Upper lobe of left lung (tissue), 6 donors: ENCODE measurements around the gene SUPV3L1. TPM values are rescaled to one million over a fixed set of nuclear protein-coding genes. Genes with fewer than 3 reads are reported as not detected.

Source experiments
- ATAC-seq, 2 donors: fragments of 200-7000 bp; cut with Tn5 transposase; one replicate each; pipeline ENCODE4 v1.9.1; 2022; ENCODE audit warnings: mild to moderate bottlenecking in 2 of 2, moderate library complexity in 2 of 2; ENCODE audit not compliant: low FRiP score in 2 of 2
- DNase-seq, 2 donors: peaks; one replicate each; pipeline ENCODE4 v3.0.0-alpha.2; 2019 to 2020
- H3K27ac ChIP-seq, 4 donors: fragments of 200-600 bp; sonication (generic); one replicate each; pipeline ENCODE4 v1.5.1; 2016 to 2019
- H3K27me3 ChIP-seq, 4 donors: fragments of 200-600 bp; sonication (generic); one replicate each; pipeline ENCODE4 v1.5.1; 2017 to 2019
- H3K36me3 ChIP-seq, 4 donors: fragments of 200-600 bp; sonication (generic); one replicate each; pipeline ENCODE4 v1.5.1; 2016 to 2019
- H3K4me1 ChIP-seq, 4 donors: fragments of 200-600 bp; sonication (generic); one replicate each; pipeline ENCODE4 v1.5.1; 2018 to 2019
- H3K4me3 ChIP-seq, 4 donors: fragments of 200-600 bp; sonication (generic); one replicate each; pipeline ENCODE4 v1.5.1; 2017 to 2019; ENCODE audit warnings: mild to moderate bottlenecking in 2 of 4, moderate library complexity in 1 of 4
- H3K9me3 ChIP-seq, 4 donors: fragments of 200-600 bp; sonication (generic); one replicate each; pipeline ENCODE4 v1.5.1; 2018 to 2019
- EP300 ChIP-seq, 4 donors: sonication (generic); formaldehyde crosslinking; IDR thresholded peaks; one replicate each; pipeline ENCODE4 v1.5.1; 2017; ENCODE audit warnings: antibody characterized with exemption in 4 of 4, control low read depth in 2 of 4
- POLR2A ChIP-seq, 4 donors: fragments of 450-650 bp; IDR thresholded peaks; one replicate each; pipeline ENCODE4 v1.5.1; 2016 to 2017; ENCODE audit warnings: antibody characterized with exemption in 4 of 4, mild to moderate bottlenecking in 2 of 4
- POLR2AphosphoS5 ChIP-seq, 2 donors: sonication (generic); formaldehyde crosslinking; IDR thresholded peaks; one replicate each; pipeline ENCODE4 v1.5.1; 2017; ENCODE audit warnings: antibody characterized with exemption in 2 of 2
- WGBS, 2 donors: methylation state at CpG; one replicate each; pipeline ENCODE4 v1.1.5; 2017 to 2018; 5-methylcytosine and 5-hydroxymethylcytosine counted together
- total RNA-seq, 6 donors: library from RNA; depleted of rRNA in 4 of 6; stranded (reverse); fragments of >200 nt in 4 of 6; gene quantifications; one replicate each; pipeline versions ENCODE4 v1.1.0 to v1.2.1, GENCODE V29; 2016 to 2021
- TF ChIP-seq, protein P1 (sequence below), 6 experiments: fragments of 450-650 bp in 4 of 6; fragments of 200-600 bp in 2 of 6; sonication (generic) in 2 of 6; IDR thresholded peaks; one replicate each; pipeline ENCODE4 v1.5.1; 2016 to 2019; ENCODE audit warnings: antibody characterized with exemption in 6 of 6
- donor health status: DM: no; HTN: no; CAD: no; lungs with moderate emphysema.
- donor health status: DM: no; HTN: yes; CAD: no; lungs with severe emphysema.

Gene SUPV3L1
- total RNA-seq, 6 donors from 2014 or later, result 17.0 to 47.1 (median 21.5) TPM

DNA sequence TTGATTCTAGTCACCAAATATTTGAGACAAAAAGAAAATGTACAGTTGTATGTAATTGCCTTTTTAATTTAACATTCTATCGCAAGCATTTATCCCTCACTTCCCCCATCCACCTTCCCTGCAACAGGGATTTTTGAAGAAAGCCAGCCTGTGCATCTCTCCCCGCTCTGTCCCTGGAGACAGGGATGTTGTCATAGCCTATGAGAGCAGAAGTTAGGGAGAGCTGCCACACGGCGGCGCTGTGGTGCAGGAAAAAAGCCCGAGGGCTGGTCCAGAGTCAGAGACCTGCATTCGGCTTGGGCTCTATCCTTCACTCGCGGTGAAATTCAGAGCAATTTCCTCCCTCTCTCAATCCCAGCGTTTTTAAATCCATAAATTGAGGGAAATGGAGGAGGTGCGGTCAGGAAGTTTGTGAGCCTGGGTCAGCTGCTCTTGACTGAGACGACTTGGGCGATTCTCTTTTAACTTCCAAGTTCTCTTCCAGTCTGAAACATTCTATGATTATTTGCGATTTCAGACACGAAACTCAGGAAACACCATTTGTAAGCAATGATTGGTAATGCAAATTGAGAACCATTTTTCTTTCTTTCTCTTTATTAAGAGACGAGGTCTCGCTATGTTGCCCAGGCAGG is 57.6 kb downstream of the SUPV3L1 start:
- H3K36me3 ChIP-seq, result no peaks in the 10 kb centered on the region
- no peaks in the 10 kb centered on the region for H3K9me3 ChIP-seq
- H3K27me3 ChIP-seq, result no peaks in the 10 kb centered on the region
- no peak overlapping the region for H3K27ac ChIP-seq
- TF ChIP-seq POLR2A (IDR thresholded peaks at IDR 0.05), result no peak
- TF ChIP-seq, protein P1, sequence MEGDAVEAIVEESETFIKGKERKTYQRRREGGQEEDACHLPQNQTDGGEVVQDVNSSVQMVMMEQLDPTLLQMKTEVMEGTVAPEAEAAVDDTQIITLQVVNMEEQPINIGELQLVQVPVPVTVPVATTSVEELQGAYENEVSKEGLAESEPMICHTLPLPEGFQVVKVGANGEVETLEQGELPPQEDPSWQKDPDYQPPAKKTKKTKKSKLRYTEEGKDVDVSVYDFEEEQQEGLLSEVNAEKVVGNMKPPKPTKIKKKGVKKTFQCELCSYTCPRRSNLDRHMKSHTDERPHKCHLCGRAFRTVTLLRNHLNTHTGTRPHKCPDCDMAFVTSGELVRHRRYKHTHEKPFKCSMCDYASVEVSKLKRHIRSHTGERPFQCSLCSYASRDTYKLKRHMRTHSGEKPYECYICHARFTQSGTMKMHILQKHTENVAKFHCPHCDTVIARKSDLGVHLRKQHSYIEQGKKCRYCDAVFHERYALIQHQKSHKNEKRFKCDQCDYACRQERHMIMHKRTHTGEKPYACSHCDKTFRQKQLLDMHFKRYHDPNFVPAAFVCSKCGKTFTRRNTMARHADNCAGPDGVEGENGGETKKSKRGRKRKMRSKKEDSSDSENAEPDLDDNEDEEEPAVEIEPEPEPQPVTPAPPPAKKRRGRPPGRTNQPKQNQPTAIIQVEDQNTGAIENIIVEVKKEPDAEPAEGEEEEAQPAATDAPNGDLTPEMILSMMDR (IDR thresholded peaks at IDR 0.05), result peak; percentile 83 to 95 (median 89)
- peak; percentile 92 to 97 for ATAC-seq
- peaks cover 0 to 12% (median 5%) of the 10 kb centered on the region in 4 donors for H3K4me1 ChIP-seq
- DNase-seq, result peak; percentile 84 to 93
- H3K4me3 ChIP-seq, result no peak overlapping the region
- WGBS, 2 donors, result 23 to 25% methylated on average over 17 of the region's 17 CpGs

DNA sequence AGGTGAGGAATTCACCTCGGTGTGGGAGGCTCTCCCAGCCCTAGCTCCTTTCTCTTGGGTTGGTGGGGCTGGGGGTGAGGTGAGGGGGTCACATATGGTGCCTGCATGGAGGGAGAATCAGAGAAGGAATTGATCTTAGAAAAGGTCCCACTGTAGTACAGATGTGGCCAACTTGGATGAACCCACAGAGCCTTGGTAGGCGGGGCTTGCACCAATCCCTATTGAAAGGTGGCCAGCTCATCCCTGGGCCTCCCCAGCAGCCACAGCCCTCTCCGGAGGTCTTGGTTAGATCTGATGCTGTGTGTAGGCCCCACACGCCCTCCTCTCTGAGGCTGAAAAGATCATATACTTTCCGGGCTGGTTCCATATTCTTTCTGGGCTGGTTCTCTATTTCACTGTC is 59.1 kb downstream of the SUPV3L1 start:
- 65 to 93% methylated on average over 4 to 5 of the region's 5 CpGs for WGBS, 2 donors
- H3K27ac ChIP-seq, result no peak overlapping the region

DNA sequence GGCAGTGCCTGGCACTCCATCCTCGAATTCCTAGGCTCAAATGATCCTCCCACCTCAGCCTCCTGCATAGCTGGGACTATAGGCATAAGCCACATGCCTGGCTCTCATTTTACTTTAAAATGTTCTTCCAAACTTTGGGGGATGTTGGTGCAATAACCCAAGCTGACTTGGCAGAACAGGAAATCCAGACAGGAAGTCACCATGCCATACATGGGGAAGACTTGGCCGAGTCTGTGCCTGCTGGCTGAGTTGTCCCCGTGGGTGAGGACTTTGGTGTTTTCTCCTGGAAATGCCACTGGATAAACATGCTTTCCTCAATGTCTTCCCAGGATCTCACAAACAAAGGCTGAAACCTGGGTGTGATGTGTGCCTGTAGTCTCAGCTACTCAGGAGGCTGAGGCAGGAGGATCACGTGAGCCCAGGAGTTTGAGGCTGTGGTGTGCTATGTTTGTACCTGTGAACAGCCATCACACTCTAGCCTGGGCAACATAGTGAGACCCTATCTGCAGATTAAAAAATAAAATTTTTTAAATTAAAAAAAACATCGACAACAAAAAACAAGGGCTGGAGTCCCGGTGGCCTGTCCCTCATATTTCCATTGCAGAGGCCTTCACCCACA is 59.9 kb downstream of the SUPV3L1 start:
- peaks cover 0 to 12% (median 5%) of the 10 kb centered on the region in 4 donors for H3K4me1 ChIP-seq
- H3K27me3 ChIP-seq, result no peaks in the 10 kb centered on the region
- no peaks in the 10 kb centered on the region for H3K9me3 ChIP-seq
- DNase-seq (no peak), ATAC-seq (peak in 1 of 2 donors; percentile 28)
- TF ChIP-seq EP300 (IDR thresholded peaks at IDR 0.05), result no peak
- TF ChIP-seq POLR2AphosphoS5 (IDR thresholded peaks at IDR 0.05), result no peak
- no peak for TF ChIP-seq POLR2A (IDR thresholded peaks at IDR 0.05)
- TF ChIP-seq, protein P1 (IDR thresholded peaks at IDR 0.05), result no peak
- no peak overlapping the region for H3K4me3 ChIP-seq
- WGBS, 2 donors, result 61 to 70% methylated on average over 6 of the region's 6 CpGs
- peak overlapping the region in 1 of 4 donors; percentile 32 for H3K27ac ChIP-seq
- H3K36me3 ChIP-seq, result no peaks in the 10 kb centered on the region

More for the DNA sequence above, 59.1 kb downstream of the SUPV3L1 start:
- no peak for TF ChIP-seq POLR2A (IDR thresholded peaks at IDR 0.05)
- TF ChIP-seq POLR2AphosphoS5 (IDR thresholded peaks at IDR 0.05), result no peak
- TF ChIP-seq, protein P1 (IDR thresholded peaks at IDR 0.05), result no peak
- no peak for TF ChIP-seq EP300 (IDR thresholded peaks at IDR 0.05)
- H3K27me3 ChIP-seq, result no peaks in the 10 kb centered on the region
- no peaks in the 10 kb centered on the region for H3K36me3 ChIP-seq
- no peak for DNase-seq
- no peak overlapping the region for H3K4me3 ChIP-seq
- peaks cover 0 to 12% (median 5%) of the 10 kb centered on the region in 4 donors for H3K4me1 ChIP-seq
- no peaks in the 10 kb centered on the region for H3K9me3 ChIP-seq
- no peak for ATAC-seq

DNA sequence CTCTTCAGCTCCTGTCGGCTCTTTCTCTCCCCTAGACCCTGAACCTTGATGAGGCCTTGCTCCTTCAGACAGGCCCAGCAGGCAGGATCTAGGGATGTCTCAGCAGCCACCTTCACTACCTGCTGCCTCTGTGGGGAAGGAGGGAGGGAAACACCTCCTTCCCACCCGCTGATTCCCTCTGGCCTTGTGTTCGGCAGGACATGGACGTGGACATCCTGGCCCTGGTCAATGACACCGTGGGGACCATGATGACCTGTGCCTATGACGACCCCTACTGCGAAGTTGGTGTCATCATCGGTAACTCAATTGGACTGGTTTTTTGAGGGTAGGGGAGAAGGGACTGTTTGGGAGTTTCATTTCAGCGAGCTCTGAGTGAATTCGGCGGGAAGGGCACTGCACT is 60.4 kb downstream of the SUPV3L1 start:
- TF ChIP-seq POLR2A (IDR thresholded peaks at IDR 0.05) (no peak), EP300 (IDR thresholded peaks at IDR 0.05) (no peak), POLR2AphosphoS5 (IDR thresholded peaks at IDR 0.05) (no peak)
- TF ChIP-seq, protein P1 (IDR thresholded peaks at IDR 0.05), result no peak
- WGBS, 2 donors, result 91 to 97% methylated on average over 11 of the region's 11 CpGs
- no peak for DNase-seq

More for the DNA sequence above, 60.4 kb downstream of the SUPV3L1 start:
- Histone ChIP-seq H3K4me3 (no peak overlapping the region), H3K36me3 (no peaks in the 10 kb centered on the region), H3K27ac (no peak overlapping the region), H3K9me3 (no peaks in the 10 kb centered on the region), H3K27me3 (no peaks in the 10 kb centered on the region), H3K4me1 (peaks cover 0 to 12% (median 5%) of the 10 kb centered on the region in 4 donors)
- ATAC-seq, result no peak
